Activated naive CD4-positive, alpha-beta T cell treated with anti-CD3 and anti-CD28 coated beads, Interleukin-2, amount 50 U/mL, for 24 hours (primary cell): ENCODE data around the gene TRIM45.
"Not testable (repeated sequence)": the region's sequence is repeated elsewhere in the genome, so short reads cannot be mapped to it uniquely, and the experiment has no call there.

Source experiments
- H3K27ac Mint-ChIP-seq: one replicate; pipeline ENCODE4 v1.8.0; 2021; ENCODE audit warnings: mild to moderate bottlenecking, mixed read lengths
- H3K27me3 Mint-ChIP-seq: one replicate; pipeline ENCODE4 v1.8.0; 2021; ENCODE audit warnings: mixed read lengths
- H3K36me3 Mint-ChIP-seq: one replicate; pipeline ENCODE4 v1.8.0; 2021; ENCODE audit warnings: mixed read lengths
- H3K4me1 Mint-ChIP-seq: one replicate; pipeline ENCODE4 v1.8.0; 2021; ENCODE audit warnings: mixed read lengths
- H3K4me3 Mint-ChIP-seq: one replicate; pipeline ENCODE4 v1.8.0; 2021; ENCODE audit warnings: mild to moderate bottlenecking, mixed read lengths
- H3K9me3 Mint-ChIP-seq: one replicate; pipeline ENCODE4 v1.8.0; 2021; ENCODE audit warnings: mixed read lengths

The TRIM45 gene

GRCh38 chr1:117118137-117118536 is 3.4 kb downstream of the TRIM45 start:
- Mint-ChIP-seq H3K36me3 (no peaks in the 10 kb centered on the region), H3K9me3 (no peaks in the 10 kb centered on the region), H3K27me3 (peaks cover 4% of the 10 kb centered on the region), H3K4me3 (no peak overlapping the region), H3K4me1 (peaks cover 6% of the 10 kb centered on the region), H3K27ac (no peak overlapping the region)

DNA sequence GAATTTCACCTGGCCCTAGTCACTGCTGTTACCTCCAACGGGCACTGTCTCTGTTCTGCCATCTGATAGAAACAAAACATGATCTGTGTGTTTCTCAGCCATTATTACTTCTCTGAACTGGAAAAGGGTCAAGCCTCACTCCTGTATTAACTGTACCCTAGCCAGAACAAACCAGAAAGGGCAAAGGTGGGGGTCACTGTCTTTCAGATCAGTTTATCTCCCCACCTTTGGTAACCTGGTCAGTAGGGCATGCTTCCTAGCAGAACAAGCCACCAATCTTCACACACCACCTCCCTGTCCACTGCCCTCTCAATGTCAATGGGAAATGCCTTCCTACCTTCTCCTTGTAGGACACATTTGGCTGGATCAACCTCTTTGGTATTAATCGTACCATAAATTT is 3.9 kb downstream of the TRIM45 start:
- Mint-ChIP-seq H3K36me3 (no peaks in the 10 kb centered on the region), H3K27ac (no peak overlapping the region), H3K9me3 (no peaks in the 10 kb centered on the region), H3K4me1 (peaks cover 6% of the 10 kb centered on the region), H3K4me3 (no peak overlapping the region), H3K27me3 (peaks cover 3% of the 10 kb centered on the region)

DNA sequence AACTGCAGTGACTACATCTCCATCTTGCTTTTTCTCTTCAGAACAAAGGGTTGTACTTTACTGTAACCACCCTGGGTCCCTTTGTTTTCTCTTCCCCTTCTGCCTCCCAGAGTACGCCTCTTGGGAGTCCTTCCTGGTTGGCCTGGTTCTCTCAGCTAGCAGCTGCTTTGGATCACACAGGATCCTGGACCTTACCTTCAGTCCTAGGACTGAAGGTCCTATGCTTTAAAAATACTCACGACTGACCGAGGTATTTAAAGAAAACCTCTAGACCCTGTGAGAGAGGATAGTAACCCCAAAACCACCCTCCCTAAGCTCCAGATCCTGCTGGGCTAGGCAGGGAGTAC is 4.8 kb downstream of the TRIM45 start:
- H3K4me3 Mint-ChIP-seq: no peak overlapping the region
- peaks cover 6% of the 10 kb centered on the region for H3K4me1 Mint-ChIP-seq
- H3K36me3 Mint-ChIP-seq: no peaks in the 10 kb centered on the region
- H3K27me3 Mint-ChIP-seq: peaks cover 2% of the 10 kb centered on the region
- no peaks in the 10 kb centered on the region for H3K9me3 Mint-ChIP-seq
- peak overlapping the region; percentile 12 for H3K27ac Mint-ChIP-seq

DNA sequence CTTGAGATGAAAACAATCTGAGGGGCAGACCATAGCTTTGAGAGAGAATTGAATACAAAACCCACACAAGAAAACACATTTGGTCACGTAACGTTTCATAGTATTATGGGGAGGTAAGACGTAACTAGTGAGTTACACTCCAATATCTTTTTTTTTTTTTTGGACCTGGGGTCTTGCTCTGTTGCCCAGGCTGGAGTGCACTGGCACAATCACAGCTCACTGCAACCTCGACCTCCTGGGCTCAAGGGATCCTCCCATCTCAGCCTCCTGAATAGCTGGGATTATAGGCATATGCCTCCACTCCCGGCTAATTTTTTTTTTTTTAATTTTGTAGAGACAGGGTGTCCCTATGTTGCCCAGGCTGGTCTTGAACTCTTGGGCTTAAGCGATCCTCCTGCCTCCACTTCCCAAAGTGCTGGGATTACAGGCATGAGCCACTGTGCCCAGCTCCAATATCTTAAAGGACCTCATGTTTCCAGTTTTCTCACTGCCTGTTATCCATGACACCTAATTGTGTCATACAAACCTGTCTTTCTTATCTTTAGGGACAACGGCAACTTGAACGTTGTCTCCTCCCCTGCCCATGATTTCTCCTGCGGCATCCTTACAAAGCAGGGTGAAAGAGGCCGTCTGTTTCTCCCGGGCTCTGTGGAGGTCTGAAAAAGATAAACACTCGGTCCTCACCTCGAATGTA is 5.3 kb downstream of the TRIM45 start:
- Mint-ChIP-seq H3K27me3 (peaks cover 2% of the 10 kb centered on the region), H3K9me3 (no peaks in the 10 kb centered on the region), H3K4me3 (no peak overlapping the region), H3K4me1 (peaks cover 8% of the 10 kb centered on the region), H3K27ac (no peak overlapping the region), H3K36me3 (no peaks in the 10 kb centered on the region)

GRCh38 chr1:117114877-117115276 is 6.7 kb downstream of the TRIM45 start:
- Mint-ChIP-seq H3K4me3 (no peak overlapping the region), H3K27ac (no peak overlapping the region), H3K9me3 (no peaks in the 10 kb centered on the region), H3K27me3 (peaks cover 2% of the 10 kb centered on the region), H3K4me1 (peaks cover 11% of the 10 kb centered on the region), H3K36me3 (no peaks in the 10 kb centered on the region)

DNA sequence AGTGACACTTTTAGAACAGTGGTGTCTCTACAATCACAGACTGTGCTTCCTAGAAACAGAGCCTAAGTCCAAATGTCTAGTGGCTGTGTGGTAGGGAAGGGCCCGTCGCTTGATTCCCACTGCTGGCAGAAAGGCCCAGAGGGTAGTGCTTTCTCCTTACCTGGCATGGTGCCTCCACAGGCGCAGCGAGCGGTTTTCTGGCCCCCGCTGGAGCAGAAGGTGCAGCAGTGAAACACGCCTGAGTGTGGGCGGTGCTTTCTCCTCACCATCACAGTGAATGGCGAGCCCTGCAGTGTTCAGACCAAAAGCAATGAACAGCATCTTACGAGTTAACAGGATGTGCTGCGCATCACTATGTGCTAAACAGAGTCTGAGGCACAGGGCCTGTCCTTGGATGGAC is 8.3 kb downstream of the TRIM45 start:
- Mint-ChIP-seq H3K27me3 (peaks cover 2% of the 10 kb centered on the region), H3K27ac (peak overlapping the region; percentile 2), H3K9me3 (no peaks in the 10 kb centered on the region)

DNA sequence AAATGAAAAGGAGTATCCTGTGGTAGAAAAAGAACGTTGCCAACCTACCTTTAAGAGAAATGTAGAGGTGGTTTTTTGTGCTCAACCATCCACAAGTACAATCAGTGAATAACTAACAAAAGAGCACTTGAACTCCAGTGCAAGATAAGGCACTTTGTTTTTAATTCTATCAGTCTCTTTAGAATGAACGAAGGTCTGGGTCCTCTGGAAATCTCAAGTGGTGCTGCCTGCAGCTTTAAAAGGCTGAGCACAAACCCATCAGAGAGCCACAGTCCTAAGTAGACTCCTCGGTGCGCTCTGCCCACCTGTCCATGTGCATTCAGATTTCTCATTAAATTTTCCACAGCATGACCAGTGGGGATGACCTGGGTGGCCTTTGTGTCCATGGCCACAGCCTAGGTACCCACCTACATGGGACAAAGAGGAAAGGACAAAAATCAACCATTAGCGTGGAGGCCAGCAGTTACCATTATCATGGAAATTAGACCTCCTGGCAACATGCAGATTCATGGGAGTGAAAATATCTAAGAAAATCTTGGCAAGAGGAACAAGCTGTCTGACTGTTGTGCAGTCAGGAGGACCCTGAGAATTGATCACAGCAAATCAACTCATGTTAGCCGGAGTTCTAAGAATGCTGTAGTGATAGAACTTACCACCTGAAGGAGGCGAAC is 9.4 kb downstream of the TRIM45 start:
- Mint-ChIP-seq H3K4me1 (peaks cover 21% of the 10 kb centered on the region), H3K9me3 (no peaks in the 10 kb centered on the region), H3K27ac (no peak overlapping the region), H3K4me3 (no peak overlapping the region), H3K27me3 (peaks cover 2% of the 10 kb centered on the region), H3K36me3 (no peaks in the 10 kb centered on the region)

More for the DNA sequence above, 8.3 kb downstream of the TRIM45 start:
- H3K4me1 Mint-ChIP-seq: peaks cover 21% of the 10 kb centered on the region
- H3K36me3 Mint-ChIP-seq: no peaks in the 10 kb centered on the region
- no peak overlapping the region for H3K4me3 Mint-ChIP-seq

- Mint-ChIP-seq H3K27ac (peak overlapping the region; percentile 18), H3K27me3 (no peaks in the 10 kb centered on the region), H3K4me1 (peaks cover 21% of the 10 kb centered on the region), H3K36me3 (no peaks in the 10 kb centered on the region), H3K9me3 (no peaks in the 10 kb centered on the region), H3K4me3 (no peak overlapping the region)
Observed at GRCh38 chr1:117110774-117111173, 10.8 kb downstream of the TRIM45 start.

DNA sequence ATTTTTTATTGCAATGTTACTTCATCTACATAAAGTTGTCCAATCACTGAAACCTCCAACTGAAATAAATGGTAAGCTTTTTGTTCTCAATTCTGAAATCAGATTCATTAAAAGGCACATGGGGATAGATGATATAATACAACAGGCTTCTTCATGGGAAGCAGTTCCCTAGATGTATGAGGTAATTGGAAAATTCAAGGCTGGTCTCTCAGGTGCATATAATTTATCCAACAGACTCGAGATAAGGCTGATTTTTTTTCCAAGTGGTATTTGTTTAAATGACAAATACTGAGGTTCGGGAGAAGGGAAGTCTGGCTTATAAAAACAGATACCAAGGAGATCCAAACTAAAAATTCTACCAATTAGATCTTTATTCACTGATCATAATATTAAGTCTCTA is 14.2 kb downstream of the TRIM45 start:
- Mint-ChIP-seq H3K9me3 (no peaks in the 10 kb centered on the region), H3K36me3 (peaks cover 8% of the 10 kb centered on the region), H3K4me1 (peaks cover 21% of the 10 kb centered on the region), H3K27me3 (no peaks in the 10 kb centered on the region), H3K4me3 (no peak overlapping the region), H3K27ac (no peak overlapping the region)

DNA sequence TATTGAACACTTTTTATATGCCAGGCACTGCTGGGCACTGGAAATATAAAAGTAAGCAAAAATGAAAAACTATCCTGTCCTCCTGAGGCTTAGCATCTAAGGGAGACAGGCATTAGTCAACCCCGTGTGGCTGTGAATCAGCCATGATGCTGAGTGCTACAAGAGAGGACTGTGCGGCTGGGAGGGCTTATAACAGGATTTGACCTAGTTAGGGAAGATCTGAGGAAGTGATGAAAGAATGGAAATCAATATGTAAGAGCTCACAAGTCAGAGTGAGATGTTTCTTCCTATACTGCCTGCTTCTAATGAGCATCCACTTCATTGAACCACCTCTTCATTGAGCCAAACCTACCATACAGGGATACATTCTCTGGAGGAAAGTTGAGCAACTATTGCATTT is 15.1 kb downstream of the TRIM45 start:
- peaks cover 21% of the 10 kb centered on the region for H3K4me1 Mint-ChIP-seq
- no peak overlapping the region for H3K27ac Mint-ChIP-seq
- no peak overlapping the region for H3K4me3 Mint-ChIP-seq
- H3K27me3 Mint-ChIP-seq: no peaks in the 10 kb centered on the region
- H3K36me3 Mint-ChIP-seq: peaks cover 11% of the 10 kb centered on the region
- no peaks in the 10 kb centered on the region for H3K9me3 Mint-ChIP-seq

GRCh38 chr1:117105722-117106121 is 15.8 kb downstream of the TRIM45 start:
- no peaks in the 10 kb centered on the region for H3K27me3 Mint-ChIP-seq
- H3K27ac Mint-ChIP-seq: no peak overlapping the region
- no peaks in the 10 kb centered on the region for H3K9me3 Mint-ChIP-seq
- peaks cover 15% of the 10 kb centered on the region for H3K36me3 Mint-ChIP-seq
- peaks cover 14% of the 10 kb centered on the region for H3K4me1 Mint-ChIP-seq
- H3K4me3 Mint-ChIP-seq: no peak overlapping the region

GRCh38 chr1:117104986-117105385 is 16.6 kb downstream of the TRIM45 start:
- no peak overlapping the region for H3K4me3 Mint-ChIP-seq

DNA sequence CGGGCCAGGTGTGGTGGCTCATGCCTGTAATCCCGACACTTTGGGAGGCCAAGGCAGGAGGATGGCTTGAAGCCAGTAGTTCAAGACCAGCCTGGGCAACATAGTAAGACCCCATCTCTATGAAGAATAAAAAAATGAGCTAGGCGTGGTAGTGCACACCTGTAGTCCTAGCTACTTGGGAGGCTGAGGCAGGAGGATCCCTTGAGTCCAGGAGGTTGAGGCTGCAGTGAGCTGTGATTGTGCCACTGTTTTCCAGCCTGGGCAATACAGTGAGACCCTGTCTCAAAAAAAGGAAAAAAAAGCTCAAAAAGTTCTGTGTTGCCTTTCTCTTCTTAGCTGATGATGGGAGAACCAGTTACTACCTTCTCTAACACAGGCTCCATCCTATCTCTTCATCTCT is 19.7 kb downstream of the TRIM45 start:
- H3K27ac Mint-ChIP-seq, H3K4me3 Mint-ChIP-seq, H3K4me1 Mint-ChIP-seq, H3K27me3 Mint-ChIP-seq, H3K9me3 Mint-ChIP-seq: not testable (repeated sequence)
- H3K36me3 Mint-ChIP-seq: peaks cover 39% of the 10 kb centered on the region

More at GRCh38 chr1:117104986-117105385, 16.6 kb downstream of the TRIM45 start:
- Mint-ChIP-seq H3K36me3 (peaks cover 23% of the 10 kb centered on the region), H3K27me3 (no peaks in the 10 kb centered on the region), H3K4me1 (peaks cover 10% of the 10 kb centered on the region), H3K27ac (no peak overlapping the region), H3K9me3 (no peaks in the 10 kb centered on the region)

GRCh38 chr1:117101334-117101733 is 20.2 kb downstream of the TRIM45 start:
- Mint-ChIP-seq H3K36me3 (peaks cover 42% of the 10 kb centered on the region), H3K9me3 (no peaks in the 10 kb centered on the region), H3K4me1 (no peaks in the 10 kb centered on the region), H3K4me3 (no peak overlapping the region), H3K27ac (no peak overlapping the region), H3K27me3 (no peaks in the 10 kb centered on the region)

GRCh38 chr1:117098287-117098890 is 23.2 kb downstream of the TRIM45 start:
- no peaks in the 10 kb centered on the region for H3K9me3 Mint-ChIP-seq
- no peaks in the 10 kb centered on the region for H3K27me3 Mint-ChIP-seq
- peaks cover 43% of the 10 kb centered on the region for H3K36me3 Mint-ChIP-seq
- peaks cover 8% of the 10 kb centered on the region for H3K4me1 Mint-ChIP-seq
- no peak overlapping the region for H3K27ac Mint-ChIP-seq
- H3K4me3 Mint-ChIP-seq: no peak overlapping the region

DNA sequence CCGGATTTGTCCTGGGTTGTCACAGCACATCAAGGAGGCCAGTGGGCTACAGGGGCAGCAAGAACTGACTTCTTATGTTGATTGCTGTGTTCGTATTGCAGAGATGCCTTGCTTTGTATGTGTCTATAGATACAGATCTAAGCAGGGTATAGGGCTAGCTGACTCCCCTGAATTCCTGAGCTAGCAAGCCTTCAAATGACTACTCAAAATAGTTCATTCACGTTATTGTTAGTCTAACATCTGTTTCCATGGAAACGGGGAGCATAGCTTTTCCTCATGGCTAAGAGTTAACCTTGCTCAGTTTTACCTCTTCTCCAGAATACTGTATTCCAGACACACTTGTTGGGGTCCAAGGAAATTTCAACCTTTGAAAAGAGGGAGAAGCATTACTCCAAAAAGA is 24.1 kb downstream of the TRIM45 start:
- Mint-ChIP-seq H3K9me3 (no peaks in the 10 kb centered on the region), H3K36me3 (peaks cover 42% of the 10 kb centered on the region), H3K27me3 (no peaks in the 10 kb centered on the region), H3K4me3 (no peak overlapping the region), H3K27ac (no peak overlapping the region), H3K4me1 (peaks cover 17% of the 10 kb centered on the region)
